ENCODE measurements around the gene NAB1. TPM values are rescaled to one million over a fixed set of nuclear protein-coding genes. Genes with fewer than 3 reads are reported as not detected.
A peak's percentile ranks its signal among the peaks of the same experiment; 100 is the strongest.

Gene NAB1
- total RNA-seq, 1 donor from 2014 or later = 71.6 TPM

DNA sequence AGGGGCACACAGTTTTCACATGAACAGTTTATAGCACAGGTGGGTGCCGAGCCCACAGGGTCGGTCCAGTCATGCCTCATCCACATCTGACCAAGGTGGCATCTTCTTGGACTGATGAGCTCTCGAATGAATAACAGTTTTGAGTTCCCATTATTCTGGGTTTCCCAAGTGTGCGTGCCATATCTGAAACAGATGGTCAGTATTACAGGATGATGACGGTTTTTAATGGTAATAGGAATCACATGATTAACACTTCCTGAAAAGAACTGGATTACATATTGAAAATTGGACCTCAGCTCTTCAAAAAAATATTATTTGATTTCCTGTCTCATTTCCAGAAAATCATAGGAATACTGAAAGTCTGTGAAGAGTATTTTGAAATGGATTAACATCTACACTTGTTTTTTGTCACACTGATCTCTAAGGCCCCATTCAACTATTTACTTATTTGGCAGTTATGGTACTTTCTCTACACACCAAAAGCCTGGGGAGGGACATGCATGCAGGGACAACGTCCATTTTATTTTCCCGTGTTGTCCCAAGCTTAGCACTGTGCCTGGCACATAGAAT is 22.2 kb upstream of the NAB1 start:
- Mint-ChIP-seq H3K27ac (no peak overlapping the region), H3K27me3 (ENCODE audit: low read depth) (no peaks in the 10 kb centered on the region), H3K9me3 (peaks cover 17% of the 10 kb centered on the region), H3K4me1 (peaks cover 14% of the 10 kb centered on the region), H3K36me3 (peaks cover 13% of the 10 kb centered on the region), H3K4me3 (no peak overlapping the region)
- no peak for DNase-seq (ENCODE audit: low spot score in 2 of 2, unreplicated experiment in 2 of 2)
- TF ChIP-seq, protein P1, sequence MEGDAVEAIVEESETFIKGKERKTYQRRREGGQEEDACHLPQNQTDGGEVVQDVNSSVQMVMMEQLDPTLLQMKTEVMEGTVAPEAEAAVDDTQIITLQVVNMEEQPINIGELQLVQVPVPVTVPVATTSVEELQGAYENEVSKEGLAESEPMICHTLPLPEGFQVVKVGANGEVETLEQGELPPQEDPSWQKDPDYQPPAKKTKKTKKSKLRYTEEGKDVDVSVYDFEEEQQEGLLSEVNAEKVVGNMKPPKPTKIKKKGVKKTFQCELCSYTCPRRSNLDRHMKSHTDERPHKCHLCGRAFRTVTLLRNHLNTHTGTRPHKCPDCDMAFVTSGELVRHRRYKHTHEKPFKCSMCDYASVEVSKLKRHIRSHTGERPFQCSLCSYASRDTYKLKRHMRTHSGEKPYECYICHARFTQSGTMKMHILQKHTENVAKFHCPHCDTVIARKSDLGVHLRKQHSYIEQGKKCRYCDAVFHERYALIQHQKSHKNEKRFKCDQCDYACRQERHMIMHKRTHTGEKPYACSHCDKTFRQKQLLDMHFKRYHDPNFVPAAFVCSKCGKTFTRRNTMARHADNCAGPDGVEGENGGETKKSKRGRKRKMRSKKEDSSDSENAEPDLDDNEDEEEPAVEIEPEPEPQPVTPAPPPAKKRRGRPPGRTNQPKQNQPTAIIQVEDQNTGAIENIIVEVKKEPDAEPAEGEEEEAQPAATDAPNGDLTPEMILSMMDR (IDR thresholded peaks at IDR 0.05; ENCODE audit: unreplicated experiment) = no peak

DNA sequence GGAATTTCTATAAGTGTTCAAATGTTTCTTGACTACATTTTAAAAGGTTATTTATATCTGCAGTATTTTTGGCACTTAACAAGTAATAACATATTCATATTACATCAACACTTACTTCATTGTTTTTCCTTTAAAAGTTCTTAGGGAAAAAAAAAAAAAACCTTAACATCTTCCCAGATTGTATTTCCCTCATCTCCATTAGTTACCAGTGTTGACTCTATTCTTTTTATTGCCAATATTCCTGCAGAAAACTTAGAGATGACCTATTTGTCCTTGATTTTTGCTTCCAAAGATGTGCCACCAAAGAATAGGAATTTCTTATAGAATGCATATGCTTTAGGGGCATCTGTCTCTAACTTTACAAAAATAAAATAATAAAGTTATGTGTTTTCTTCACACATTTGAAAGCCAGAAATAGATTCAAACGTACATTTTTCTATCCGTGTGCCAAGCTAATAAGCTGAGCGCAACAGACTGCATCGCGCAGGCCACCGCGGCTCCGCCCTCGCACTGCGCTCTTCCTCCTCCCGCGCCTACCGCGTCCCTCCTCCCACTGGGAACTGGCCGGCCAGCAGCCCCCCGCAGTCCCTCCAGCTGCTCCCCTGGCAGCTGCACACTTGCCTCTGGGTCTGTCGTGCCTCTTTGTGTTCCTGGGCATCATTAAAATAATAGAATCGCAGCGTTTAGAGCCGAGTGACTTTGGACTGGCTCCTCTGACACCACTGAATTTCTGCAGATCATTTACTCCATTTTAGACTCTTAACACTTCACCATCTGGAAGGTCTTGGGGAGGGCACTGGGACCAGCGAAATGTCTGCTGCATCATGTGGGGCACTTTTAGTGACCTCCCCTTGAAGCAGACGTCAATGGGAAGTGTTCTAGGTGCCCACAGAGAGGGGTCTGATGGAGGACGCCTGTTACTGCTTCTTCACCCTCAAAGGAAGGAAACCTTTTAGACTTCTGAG is 21.2 kb upstream of the NAB1 start:
- Mint-ChIP-seq H3K4me3 (peak overlapping the region; percentile 57), H3K27ac (no peak overlapping the region), H3K4me1 (peaks cover 14% of the 10 kb centered on the region), H3K27me3 (ENCODE audit: low read depth) (no peaks in the 10 kb centered on the region), H3K9me3 (peaks cover 17% of the 10 kb centered on the region), H3K36me3 (peaks cover 13% of the 10 kb centered on the region)
- TF ChIP-seq, protein P1 (IDR thresholded peaks at IDR 0.05; ENCODE audit: unreplicated experiment) = no peak
- DNase-seq (ENCODE audit: low spot score in 2 of 2, unreplicated experiment in 2 of 2) = no peak

DNA sequence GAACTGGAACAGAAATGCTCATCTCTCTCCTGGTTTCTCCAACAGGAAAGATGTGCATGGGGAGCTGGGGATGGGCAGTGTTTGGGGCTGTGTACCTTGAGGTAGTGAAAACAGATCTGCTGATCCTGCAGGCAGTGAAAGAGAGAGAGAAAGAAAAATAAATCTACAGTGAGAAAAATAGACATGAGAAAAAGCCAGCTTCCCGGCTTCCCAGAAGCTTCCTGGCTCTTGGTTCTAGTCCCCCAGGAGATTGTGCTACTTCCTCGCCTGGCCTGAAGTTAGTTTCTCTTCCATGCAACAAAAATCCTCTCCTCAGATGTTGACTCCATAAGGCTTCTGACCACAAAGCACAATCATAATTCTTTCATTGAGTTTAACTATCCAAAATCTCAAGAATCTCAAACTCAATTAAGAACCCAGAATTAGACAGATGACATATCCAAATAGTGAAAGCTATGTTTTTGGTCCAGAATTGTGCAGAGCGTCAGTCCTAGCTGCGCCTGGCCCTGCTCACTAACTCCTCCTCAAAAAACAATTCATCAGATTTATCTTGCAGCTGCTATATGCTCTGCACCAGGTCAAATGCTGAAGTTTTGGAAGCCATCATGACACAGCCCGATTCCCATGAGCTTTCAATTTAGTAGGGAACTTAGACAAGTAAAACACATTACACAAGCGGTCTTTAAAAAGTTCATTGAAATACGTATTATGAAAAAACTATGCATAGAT is 20.1 kb upstream of the NAB1 start:
- H3K4me1 Mint-ChIP-seq = peaks cover 14% of the 10 kb centered on the region
- TF ChIP-seq, protein P1 (IDR thresholded peaks at IDR 0.05; ENCODE audit: unreplicated experiment) = no peak
- peaks cover 13% of the 10 kb centered on the region for H3K9me3 Mint-ChIP-seq
- DNase-seq (ENCODE audit: low spot score in 2 of 2, unreplicated experiment in 2 of 2) = no peak
- peaks cover 10% of the 10 kb centered on the region for H3K36me3 Mint-ChIP-seq
- H3K27ac Mint-ChIP-seq = peak overlapping the region; percentile 66
- H3K4me3 Mint-ChIP-seq = no peak overlapping the region
- H3K27me3 Mint-ChIP-seq (ENCODE audit: low read depth) = no peaks in the 10 kb centered on the region

DNA sequence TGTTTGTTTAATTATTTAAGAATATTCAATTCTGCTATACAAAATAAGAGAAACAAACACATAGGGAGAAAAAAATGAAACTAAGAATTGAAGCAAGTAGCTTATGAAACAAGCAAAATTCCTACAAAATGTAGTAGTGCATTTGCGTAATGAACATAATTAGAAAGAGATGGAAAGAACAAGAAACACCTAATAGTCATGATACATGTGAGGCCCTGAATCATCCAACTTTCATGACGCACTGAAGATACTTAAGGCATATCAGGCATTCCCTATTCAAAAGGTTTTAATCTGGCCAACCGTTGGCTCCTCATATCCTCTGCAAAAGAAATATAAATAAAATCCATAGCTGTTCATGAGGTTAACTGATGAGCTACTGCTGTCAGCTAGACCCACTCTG is 14.5 kb upstream of the NAB1 start:
- Mint-ChIP-seq H3K27ac (peak overlapping the region; percentile 36), H3K36me3 (no peaks in the 10 kb centered on the region), H3K27me3 (ENCODE audit: low read depth) (no peaks in the 10 kb centered on the region), H3K9me3 (no peaks in the 10 kb centered on the region), H3K4me1 (peaks cover 30% of the 10 kb centered on the region), H3K4me3 (no peak overlapping the region)
- no peak for DNase-seq (ENCODE audit: low spot score in 2 of 2, unreplicated experiment in 2 of 2)
- TF ChIP-seq, protein P1 (IDR thresholded peaks at IDR 0.05; ENCODE audit: unreplicated experiment) = no peak

DNA sequence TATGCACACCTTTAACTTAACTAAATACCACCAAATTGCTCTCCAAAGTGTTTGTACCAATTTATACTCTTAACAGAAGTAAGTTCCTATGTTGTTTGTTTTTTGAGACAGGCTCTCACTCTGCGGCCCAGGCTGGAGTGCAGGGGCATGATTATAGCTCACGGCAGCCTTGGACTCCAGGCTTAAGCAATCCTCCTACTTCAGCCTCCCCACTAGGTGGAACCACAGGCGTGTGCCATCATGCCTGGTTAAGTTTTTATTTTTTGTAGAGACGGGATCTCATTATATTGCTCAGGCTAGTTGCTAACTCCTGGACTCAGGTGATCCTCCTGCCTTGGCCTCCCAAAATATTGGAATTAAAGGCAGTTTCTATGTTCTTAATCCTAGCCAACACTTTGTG is 13.1 kb upstream of the NAB1 start:
- Mint-ChIP-seq H3K9me3 (no peaks in the 10 kb centered on the region), H3K4me3 (no peak overlapping the region), H3K27ac (peak overlapping the region; percentile 90), H3K36me3 (no peaks in the 10 kb centered on the region), H3K27me3 (ENCODE audit: low read depth) (no peaks in the 10 kb centered on the region), H3K4me1 (peaks cover 30% of the 10 kb centered on the region)
- DNase-seq (ENCODE audit: low spot score in 2 of 2, unreplicated experiment in 2 of 2) = no peak
- TF ChIP-seq, protein P1 (IDR thresholded peaks at IDR 0.05; ENCODE audit: unreplicated experiment) = no peak
